Breast epithelium (tissue), 3 donors: Measurements from ENCODE around the gene GAN.

Source experiments
- POLR2A ChIP-seq: fragments of 450-650 bp; IDR thresholded peaks from one replicate; pipeline ENCODE4 v1.6.1; 2016; ENCODE audit warnings: antibody characterized with exemption, mild to moderate bottlenecking, moderate library complexity
- POLR2AphosphoS5 ChIP-seq, 3 donors: sonication (generic); formaldehyde crosslinking; IDR thresholded peaks; one replicate each; pipeline ENCODE4 v1.6.1; 2017; ENCODE audit warnings: antibody characterized with exemption in 3 of 3
- TF ChIP-seq, protein P1 (sequence below), 3 donors: fragments of 450-650 bp; IDR thresholded peaks; one replicate each; pipeline ENCODE4 v1.5.1; 2016 to 2017; ENCODE audit warnings: antibody characterized with exemption in 3 of 3, mild to moderate bottlenecking in 3 of 3, moderate library complexity in 3 of 3

DNA sequence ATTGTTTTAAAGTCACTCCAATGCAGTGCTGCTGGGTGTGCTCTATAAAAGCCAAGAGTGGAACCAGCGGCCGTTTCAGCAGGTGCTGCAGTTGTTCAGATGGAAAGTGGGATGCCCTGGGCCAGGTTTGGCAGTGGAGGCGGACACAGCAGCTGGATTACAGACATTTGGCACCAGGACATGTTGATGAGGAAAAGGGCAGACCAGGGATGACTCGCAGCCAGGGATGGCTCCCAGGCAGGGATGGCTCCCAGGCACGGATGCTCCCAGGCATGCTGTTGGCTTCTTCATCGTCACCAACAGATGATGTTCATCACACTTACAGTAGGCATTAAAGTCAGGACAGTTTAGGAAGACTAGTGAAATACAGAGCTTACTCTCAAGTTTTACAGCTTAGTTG lies 10.0 kb downstream of the GAN start:
- TF ChIP-seq, protein P1, sequence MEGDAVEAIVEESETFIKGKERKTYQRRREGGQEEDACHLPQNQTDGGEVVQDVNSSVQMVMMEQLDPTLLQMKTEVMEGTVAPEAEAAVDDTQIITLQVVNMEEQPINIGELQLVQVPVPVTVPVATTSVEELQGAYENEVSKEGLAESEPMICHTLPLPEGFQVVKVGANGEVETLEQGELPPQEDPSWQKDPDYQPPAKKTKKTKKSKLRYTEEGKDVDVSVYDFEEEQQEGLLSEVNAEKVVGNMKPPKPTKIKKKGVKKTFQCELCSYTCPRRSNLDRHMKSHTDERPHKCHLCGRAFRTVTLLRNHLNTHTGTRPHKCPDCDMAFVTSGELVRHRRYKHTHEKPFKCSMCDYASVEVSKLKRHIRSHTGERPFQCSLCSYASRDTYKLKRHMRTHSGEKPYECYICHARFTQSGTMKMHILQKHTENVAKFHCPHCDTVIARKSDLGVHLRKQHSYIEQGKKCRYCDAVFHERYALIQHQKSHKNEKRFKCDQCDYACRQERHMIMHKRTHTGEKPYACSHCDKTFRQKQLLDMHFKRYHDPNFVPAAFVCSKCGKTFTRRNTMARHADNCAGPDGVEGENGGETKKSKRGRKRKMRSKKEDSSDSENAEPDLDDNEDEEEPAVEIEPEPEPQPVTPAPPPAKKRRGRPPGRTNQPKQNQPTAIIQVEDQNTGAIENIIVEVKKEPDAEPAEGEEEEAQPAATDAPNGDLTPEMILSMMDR (IDR thresholded peaks at IDR 0.05): no peak
- TF ChIP-seq POLR2A: no peak
- no peak for TF ChIP-seq POLR2AphosphoS5 (IDR thresholded peaks at IDR 0.05)
